GM06990 (cell line): ENCODE results near the gene PCLO.
"Not testable (repeated sequence)": the region's sequence is repeated elsewhere in the genome, so short reads cannot be mapped to it uniquely, and the experiment has no call there.

Experiments
- DNase-seq: peaks from one replicate; pipeline ENCODE4 v3.0.0-alpha.2; 2011; ENCODE audit not compliant: insufficient read length; ENCODE audit errors: extremely low read depth
- H3K27me3 ChIP-seq: replicated peaks from 2 replicates; pipeline ENCODE4 v1.6.0; 2011; ENCODE audit warnings: low read length; ENCODE audit not compliant: control insufficient read depth, insufficient read depth
- H3K36me3 ChIP-seq: 2 replicates; pipeline ENCODE4 v1.5.1; 2011; ENCODE audit warnings: low read length; ENCODE audit not compliant: control insufficient read depth, insufficient read depth
- H3K4me3 ChIP-seq: replicated peaks from 2 replicates; pipeline ENCODE4 v1.5.1; 2011; ENCODE audit warnings: low read depth, mild to moderate bottlenecking, control low read depth, low read length
- CTCF ChIP-seq: IDR thresholded peaks from 2 replicates; pipeline ENCODE4 v1.5.1; 2011; ENCODE audit warnings: low read length, control low read depth, mild to moderate bottlenecking, inconsistent platforms; ENCODE audit not compliant: insufficient read depth, poor library complexity, severe bottlenecking

PCLO gene

GRCh38 chr7:83038787-83039186, 123.9 kb downstream of the PCLO start:
- Histone ChIP-seq H3K4me3 (no peak overlapping the region), H3K27me3 (no peaks in the 10 kb centered on the region), H3K36me3 (no peaks in the 10 kb centered on the region)
- TF ChIP-seq CTCF: no peak
- no peak for DNase-seq

- H3K4me3 ChIP-seq: no peak overlapping the region
- no peaks in the 10 kb centered on the region for H3K36me3 ChIP-seq
- DNase-seq: no peak
- H3K27me3 ChIP-seq: no peaks in the 10 kb centered on the region
- no peak for TF ChIP-seq CTCF
Measured at GRCh38 chr7:83036721-83037380, 125.8 kb downstream of the PCLO start.

GRCh38 chr7:83036130-83036529, 126.6 kb downstream of the PCLO start:
- no peaks in the 10 kb centered on the region for H3K36me3 ChIP-seq
- no peak for TF ChIP-seq CTCF
- DNase-seq: no peak
- H3K4me3 ChIP-seq: no peak overlapping the region
- no peaks in the 10 kb centered on the region for H3K27me3 ChIP-seq

GRCh38 chr7:83032195-83032594, 130.5 kb downstream of the PCLO start:
- DNase-seq: no peak
- no peak overlapping the region for H3K4me3 ChIP-seq
- no peak for TF ChIP-seq CTCF
- H3K36me3 ChIP-seq: no peaks in the 10 kb centered on the region
- no peaks in the 10 kb centered on the region for H3K27me3 ChIP-seq

- H3K4me3 ChIP-seq, H3K27me3 ChIP-seq, H3K36me3 ChIP-seq, DNase-seq: not testable (repeated sequence)
Measured at GRCh38 chr7:83023817-83024665, 138.6 kb downstream of the PCLO start.

GRCh38 chr7:83021032-83021431, 141.7 kb downstream of the PCLO start:
- Histone ChIP-seq H3K36me3 (no peaks in the 10 kb centered on the region), H3K27me3 (no peaks in the 10 kb centered on the region), H3K4me3 (no peak overlapping the region)
- no peak for DNase-seq
- TF ChIP-seq CTCF: no peak
